OCI-LY7 (cell line): ENCODE measurements around the gene SUOX. TPM values are rescaled to one million over a fixed set of nuclear protein-coding genes. Genes with fewer than 3 reads are reported as not detected.

ENCODE experiments used
- BruUV-seq: library from RNA; stranded (reverse); fragments of 400-500 nt; replicated peaks from 2 replicates; lab custom pipeline; 2021; lab: Mats Ljungman, UMichigan
- CTCF ChIA-PET: fragments of 300-600 bp; sonication (Branson Sonifier 250); formaldehyde crosslinking; loops from one replicate; lab custom pipeline; 2022; ENCODE audit warnings: antibody characterized with exemption; ENCODE audit not compliant: unreplicated experiment; lab: Charles Lee
- POLR2A ChIA-PET: fragments of 300-600 bp; sonication (Branson Sonifier 250); formaldehyde crosslinking; loops from one replicate; lab custom pipeline; 2022; ENCODE audit warnings: antibody characterized with exemption; lab: Charles Lee
- DNase-seq: peaks from one replicate; pipeline ENCODE4 v3.0.0-alpha.2; 2015; ENCODE audit warnings: low spot score
- H2AFZ ChIP-seq: fragments of 200-600 bp; sonication (generic), shearing (Covaris generic); 2 replicates; pipeline ENCODE4 v1.6.1; 2014; ENCODE audit warnings: mild to moderate bottlenecking, antibody characterized with exemption, low read length, moderate library complexity
- H3K27ac ChIP-seq: fragments of 200-600 bp; sonication (generic); 2 replicates; pipeline ENCODE4 v1.5.1; 2014; ENCODE audit warnings: mixed run types, low read depth, mild to moderate bottlenecking, moderate library complexity, low read length, inconsistent platforms; ENCODE audit not compliant: poor library complexity, severe bottlenecking
- H3K36me3 ChIP-seq: fragments of 200-600 bp; sonication (generic); 2 replicates; pipeline ENCODE4 v1.6.1; 2014; ENCODE audit warnings: mild to moderate bottlenecking, antibody characterized with exemption, low read length, moderate library complexity, mixed read lengths; ENCODE audit not compliant: insufficient read depth
- H3K4me1 ChIP-seq: fragments of 200-600 bp; sonication (generic); 2 replicates; pipeline ENCODE4 v1.5.1; 2014; ENCODE audit warnings: mild to moderate bottlenecking, low read length; ENCODE audit not compliant: insufficient read depth, poor library complexity, severe bottlenecking
- H3K4me2 ChIP-seq: fragments of 200-600 bp; sonication (generic); 2 replicates; pipeline ENCODE4 v1.6.1; 2014; ENCODE audit warnings: mild to moderate bottlenecking, low read length
- H3K4me3 ChIP-seq: fragments of 200-600 bp; sonication (generic); 2 replicates; pipeline ENCODE4 v1.5.1; 2014; ENCODE audit warnings: mild to moderate bottlenecking, low read depth, low read length; ENCODE audit not compliant: poor library complexity, severe bottlenecking
- H3K79me2 ChIP-seq: fragments of 200-600 bp; sonication (generic); 2 replicates; pipeline ENCODE4 v1.6.1; 2016; ENCODE audit warnings: low read depth, mild to moderate bottlenecking, low read length, moderate library complexity, mixed read lengths; ENCODE audit not compliant: insufficient read depth
- H3K9me2 ChIP-seq: fragments of 200-600 bp; sonication (generic); 2 replicates; pipeline ENCODE4 v1.6.1; 2016; ENCODE audit warnings: mild to moderate bottlenecking, low read length, mixed read lengths; ENCODE audit not compliant: insufficient read depth
- H3K9me3 ChIP-seq: fragments of 200-600 bp; sonication (generic); 2 replicates; pipeline ENCODE4 v1.6.1; 2014; ENCODE audit warnings: mild to moderate bottlenecking, mixed run types, low read length, mixed read lengths
- H4K20me1 ChIP-seq: fragments of 200-600 bp; sonication (generic); 2 replicates; pipeline ENCODE4 v1.6.1; 2014; ENCODE audit warnings: mild to moderate bottlenecking, antibody characterized with exemption, low read length, moderate library complexity, mixed read lengths; ENCODE audit not compliant: insufficient read depth
- EZH2phosphoT487 ChIP-seq: fragments of 200-600 bp; sonication (generic); IDR thresholded peaks from 2 replicates; pipeline ENCODE4 v1.6.1; 2018; ENCODE audit warnings: low read depth, borderline replicate concordance, mild to moderate bottlenecking, mixed run types, antibody characterized with exemption, low read length, moderate library complexity, mixed read lengths
- intact Hi-C: fragments of 100-400 bp; cut with micrococcal nuclease; formaldehyde crosslinking; loops from one replicate; pipeline ENCODE4 v1.10.0; 2022; ENCODE audit not compliant: unreplicated experiment
- total RNA-seq, 2 experiments: library from RNA; depleted of rRNA in 1 of 2; stranded (reverse); fragments of >200 nt in 1 of 2; shearing (Covaris generic) in 1 of 2; gene quantifications; 2 replicates each; pipeline ENCODE4 v1.2.3, GENCODE V29; 2014 to 2022
- TF ChIP-seq, protein P1 (sequence below): fragments of 200-600 bp; sonication (generic); conservative IDR thresholded peaks from 2 replicates; pipeline ENCODE4 v1.5.1; 2014; ENCODE audit warnings: mild to moderate bottlenecking, antibody characterized with exemption, low read length, moderate library complexity, mixed read lengths

Gene SUOX
- total RNA-seq, 2 experiments from 2014 or later, result 2.7 to 6.4 TPM

- intact Hi-C loops, result no loop called here
- H3K4me3 ChIP-seq, result no peak overlapping the region
- H3K79me2 ChIP-seq, result peaks cover 14% of the 10 kb centered on the region
- no peak for DNase-seq
- no peak overlapping the region for H3K27ac ChIP-seq
- peaks cover 7% of the 10 kb centered on the region; the same call in 1 of the 2 replicates for H4K20me1 ChIP-seq
- no TSS peak for BruUV-seq
- no peak overlapping the region for H3K4me2 ChIP-seq
- H3K4me1 ChIP-seq, result peaks cover 25% of the 10 kb centered on the region
- ChIA-PET POLR2A (interaction anchor here (0.6 to 1.1 kb wide), 2 partner anchors 11 to 114 kb away, joined by 3 read pairs; no protein-coding TSS in a partner anchor), CTCF (no interaction called here)
- H2AFZ ChIP-seq, result no peak overlapping the region
- H3K9me2 ChIP-seq, result no peaks in the 10 kb centered on the region
- no peak for TF ChIP-seq EZH2phosphoT487
- TF ChIP-seq, protein P1, sequence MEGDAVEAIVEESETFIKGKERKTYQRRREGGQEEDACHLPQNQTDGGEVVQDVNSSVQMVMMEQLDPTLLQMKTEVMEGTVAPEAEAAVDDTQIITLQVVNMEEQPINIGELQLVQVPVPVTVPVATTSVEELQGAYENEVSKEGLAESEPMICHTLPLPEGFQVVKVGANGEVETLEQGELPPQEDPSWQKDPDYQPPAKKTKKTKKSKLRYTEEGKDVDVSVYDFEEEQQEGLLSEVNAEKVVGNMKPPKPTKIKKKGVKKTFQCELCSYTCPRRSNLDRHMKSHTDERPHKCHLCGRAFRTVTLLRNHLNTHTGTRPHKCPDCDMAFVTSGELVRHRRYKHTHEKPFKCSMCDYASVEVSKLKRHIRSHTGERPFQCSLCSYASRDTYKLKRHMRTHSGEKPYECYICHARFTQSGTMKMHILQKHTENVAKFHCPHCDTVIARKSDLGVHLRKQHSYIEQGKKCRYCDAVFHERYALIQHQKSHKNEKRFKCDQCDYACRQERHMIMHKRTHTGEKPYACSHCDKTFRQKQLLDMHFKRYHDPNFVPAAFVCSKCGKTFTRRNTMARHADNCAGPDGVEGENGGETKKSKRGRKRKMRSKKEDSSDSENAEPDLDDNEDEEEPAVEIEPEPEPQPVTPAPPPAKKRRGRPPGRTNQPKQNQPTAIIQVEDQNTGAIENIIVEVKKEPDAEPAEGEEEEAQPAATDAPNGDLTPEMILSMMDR, result no peak
- no peaks in the 10 kb centered on the region for H3K9me3 ChIP-seq
- peaks cover 12% of the 10 kb centered on the region for H3K36me3 ChIP-seq
Observed at GRCh38 chr12:56038022-56038655, 41.1 kb downstream of the SUOX start.

DNA sequence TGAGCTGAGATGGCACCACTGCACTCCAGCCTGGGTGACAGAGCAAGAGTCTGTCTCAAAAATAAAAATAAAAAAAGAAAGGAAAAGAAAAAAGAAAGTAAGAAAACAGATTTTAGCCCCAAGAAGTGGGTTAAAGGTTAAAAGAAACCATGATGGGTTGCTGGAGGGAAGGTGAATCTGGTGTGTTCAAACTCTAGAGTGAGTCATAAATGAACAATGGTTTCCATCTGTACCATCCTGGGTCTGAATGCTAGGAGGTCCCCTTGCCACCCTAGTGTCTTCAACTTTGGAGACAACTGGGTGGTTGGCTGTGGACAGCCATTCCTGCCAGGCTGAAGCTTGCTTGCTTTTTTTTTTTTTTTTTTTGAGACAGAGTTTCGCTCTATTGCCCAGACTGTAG, 43.1 kb downstream of the SUOX start:
- intact Hi-C loops, result loop anchor here (2.0 to 5.0 kb wide), 2 partner anchors 67 to 223 kb away; partner anchors contain the start of genes ORMDL2 and SARNP
- Histone ChIP-seq H4K20me1 (peaks cover 17% of the 10 kb centered on the region; the same call in 1 of the 2 replicates), H3K36me3 (peaks cover 32% of the 10 kb centered on the region), H3K4me1 (peaks cover 38% of the 10 kb centered on the region), H3K27ac (no peak overlapping the region), H3K79me2 (peaks cover 24% of the 10 kb centered on the region), H3K4me2 (peak overlapping the region; percentile 83; the same call in 1 of the 2 replicates), H3K4me3 (no peak overlapping the region), H3K9me2 (no peaks in the 10 kb centered on the region), H3K9me3 (no peaks in the 10 kb centered on the region), H2AFZ (no peak overlapping the region)
- TF ChIP-seq, protein P1, result no peak
- TF ChIP-seq EZH2phosphoT487, result no peak
- BruUV-seq, result no TSS peak
- POLR2A ChIA-PET, result interaction anchor here (0.6 to 1.5 kb wide), 9 partner anchors 11 to 302 kb away, joined by 3 to 15 read pairs (median 4); partner anchors contain the start of genes PA2G4 and RAB5B
- no peak for DNase-seq
- CTCF ChIA-PET, result interaction anchor here (1.2 kb wide), 1 partner anchor 210 kb away, joined by 4 read pairs; no protein-coding TSS in a partner anchor
